Stomach (tissue), 4 donors: ENCODE measurements around the gene CFAP91.

Source experiments
- EP300 ChIP-seq: sonication (generic); formaldehyde crosslinking; IDR thresholded peaks from one replicate; pipeline ENCODE4 v1.6.1; 2017; ENCODE audit warnings: antibody characterized with exemption
- POLR2A ChIP-seq, 4 donors: fragments of 450-650 bp; IDR thresholded peaks; one replicate each; pipeline ENCODE4 v1.6.1; 2016; ENCODE audit warnings: antibody characterized with exemption in 4 of 4, control low read depth in 2 of 4, mild to moderate bottlenecking in 1 of 4, moderate library complexity in 1 of 4
- POLR2AphosphoS5 ChIP-seq, 3 donors: sonication (generic); formaldehyde crosslinking; IDR thresholded peaks; one replicate each; pipeline ENCODE4 v1.6.1; 2016; ENCODE audit warnings: antibody characterized with exemption in 3 of 3
- TF ChIP-seq, protein P1 (sequence below), 7 experiments: fragments of 450-650 bp in 4 of 7; fragments of 200-600 bp in 3 of 7; sonication (generic) in 3 of 7; IDR thresholded peaks; one replicate each; pipeline ENCODE4 v1.5.1; 2016 to 2019; ENCODE audit warnings: antibody characterized with exemption in 7 of 7, control low read depth in 2 of 7, mild to moderate bottlenecking in 1 of 7

DNA sequence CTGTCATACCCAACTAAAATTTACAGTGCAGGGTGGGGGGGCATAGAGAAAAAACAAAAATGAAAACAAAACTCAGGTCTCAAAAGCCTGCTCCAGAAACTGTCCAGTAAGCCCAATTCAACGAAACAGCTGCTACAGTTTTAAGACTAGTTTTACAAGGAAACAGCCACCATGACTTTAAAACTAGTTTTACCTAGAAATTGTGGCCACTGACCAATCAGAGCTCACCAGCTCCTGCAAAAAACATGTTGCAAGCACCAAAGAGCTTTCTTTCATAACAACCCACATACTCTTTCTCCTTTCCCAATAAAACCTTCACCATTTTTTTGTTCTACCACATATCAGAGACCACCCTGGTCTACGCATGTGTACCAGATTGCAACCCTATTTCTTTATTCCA is 7.3 kb upstream of the CFAP91 start:
- TF ChIP-seq, protein P1, sequence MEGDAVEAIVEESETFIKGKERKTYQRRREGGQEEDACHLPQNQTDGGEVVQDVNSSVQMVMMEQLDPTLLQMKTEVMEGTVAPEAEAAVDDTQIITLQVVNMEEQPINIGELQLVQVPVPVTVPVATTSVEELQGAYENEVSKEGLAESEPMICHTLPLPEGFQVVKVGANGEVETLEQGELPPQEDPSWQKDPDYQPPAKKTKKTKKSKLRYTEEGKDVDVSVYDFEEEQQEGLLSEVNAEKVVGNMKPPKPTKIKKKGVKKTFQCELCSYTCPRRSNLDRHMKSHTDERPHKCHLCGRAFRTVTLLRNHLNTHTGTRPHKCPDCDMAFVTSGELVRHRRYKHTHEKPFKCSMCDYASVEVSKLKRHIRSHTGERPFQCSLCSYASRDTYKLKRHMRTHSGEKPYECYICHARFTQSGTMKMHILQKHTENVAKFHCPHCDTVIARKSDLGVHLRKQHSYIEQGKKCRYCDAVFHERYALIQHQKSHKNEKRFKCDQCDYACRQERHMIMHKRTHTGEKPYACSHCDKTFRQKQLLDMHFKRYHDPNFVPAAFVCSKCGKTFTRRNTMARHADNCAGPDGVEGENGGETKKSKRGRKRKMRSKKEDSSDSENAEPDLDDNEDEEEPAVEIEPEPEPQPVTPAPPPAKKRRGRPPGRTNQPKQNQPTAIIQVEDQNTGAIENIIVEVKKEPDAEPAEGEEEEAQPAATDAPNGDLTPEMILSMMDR (IDR thresholded peaks at IDR 0.05): no peak
- TF ChIP-seq POLR2A (IDR thresholded peaks at IDR 0.05) (no peak), EP300 (no peak), POLR2AphosphoS5 (IDR thresholded peaks at IDR 0.05) (no peak)
